Testis (tissue), 3 donors: ENCODE measurements around the gene EIPR1. TPM values are rescaled to one million over a fixed set of nuclear protein-coding genes. Genes with fewer than 3 reads are reported as not detected.

Experiments used
- DNase-seq: peaks from one replicate; pipeline ENCODE4 v3.0.0-alpha.2; 2019
- H3K27ac ChIP-seq, 2 donors: fragments of 200-600 bp; sonication (generic); one replicate each; pipeline ENCODE4 v1.5.1; 2019
- H3K27me3 ChIP-seq: fragments of 200-600 bp; sonication (generic); one replicate; pipeline ENCODE4 v1.5.1; 2019
- H3K36me3 ChIP-seq: fragments of 200-600 bp; sonication (generic); one replicate; pipeline ENCODE4 v1.5.1; 2017; ENCODE audit warnings: low read depth; ENCODE audit errors: missing control alignments
- H3K4me1 ChIP-seq: fragments of 200-600 bp; sonication (generic); one replicate; pipeline ENCODE4 v1.5.1; 2019
- H3K4me3 ChIP-seq, 2 donors: fragments of 200-600 bp; sonication (generic); one replicate each; pipeline ENCODE4 v1.5.1; 2017 to 2019
- H3K9me3 ChIP-seq: fragments of 200-600 bp; sonication (generic); one replicate; pipeline ENCODE4 v1.5.1; 2017
- POLR2A ChIP-seq: fragments of 450-650 bp; IDR thresholded peaks from one replicate; pipeline ENCODE4 v1.6.1; 2017; ENCODE audit warnings: antibody characterized with exemption, mild to moderate bottlenecking, moderate library complexity
- WGBS, 2 donors: methylation state at CpG; one replicate each; pipeline ENCODE4 v1.1.5; 2018; 5-methylcytosine and 5-hydroxymethylcytosine counted together
- intact Hi-C: fragments of 100-400 bp; cut with DNase I; formaldehyde crosslinking; loops from one replicate; pipeline ENCODE4 v1.15.1; 2023; ENCODE audit warnings: low total_unique reads
- polyA plus RNA-seq: library from polyadenylated mRNA; stranded (reverse); fragments of 350-450 nt; fragmentation: Illumina TruSeq; extraction: RNeasy Lipid Tissue Mini Kit (QIAGEN cat#74804); gene quantifications from one replicate; pipeline ENCODE4 v1.2.3, GENCODE V29; 2014; ENCODE audit warnings: low read depth, low replicate concordance; ENCODE audit not compliant: insufficient read depth
- total RNA-seq, 2 donors: library from RNA; depleted of rRNA; stranded (reverse); fragments of >200 nt; gene quantifications; one replicate each; pipeline ENCODE4 v1.2.3, GENCODE V29; 2016
- TF ChIP-seq, protein P1 (sequence below), 3 experiments: fragments of 450-650 bp in 2 of 3; fragments of 200-600 bp in 1 of 3; sonication (generic) in 1 of 3; IDR thresholded peaks; one replicate each; pipeline ENCODE4 v1.5.1; 2016 to 2019; ENCODE audit warnings: antibody characterized with exemption in 3 of 3, mild to moderate bottlenecking in 2 of 3, moderate library complexity in 1 of 3

The EIPR1 gene
- total and polyA plus RNA-seq, 3 donors from 2014 or later, result 31.5 to 40.2 (median 32.1) TPM

DNA sequence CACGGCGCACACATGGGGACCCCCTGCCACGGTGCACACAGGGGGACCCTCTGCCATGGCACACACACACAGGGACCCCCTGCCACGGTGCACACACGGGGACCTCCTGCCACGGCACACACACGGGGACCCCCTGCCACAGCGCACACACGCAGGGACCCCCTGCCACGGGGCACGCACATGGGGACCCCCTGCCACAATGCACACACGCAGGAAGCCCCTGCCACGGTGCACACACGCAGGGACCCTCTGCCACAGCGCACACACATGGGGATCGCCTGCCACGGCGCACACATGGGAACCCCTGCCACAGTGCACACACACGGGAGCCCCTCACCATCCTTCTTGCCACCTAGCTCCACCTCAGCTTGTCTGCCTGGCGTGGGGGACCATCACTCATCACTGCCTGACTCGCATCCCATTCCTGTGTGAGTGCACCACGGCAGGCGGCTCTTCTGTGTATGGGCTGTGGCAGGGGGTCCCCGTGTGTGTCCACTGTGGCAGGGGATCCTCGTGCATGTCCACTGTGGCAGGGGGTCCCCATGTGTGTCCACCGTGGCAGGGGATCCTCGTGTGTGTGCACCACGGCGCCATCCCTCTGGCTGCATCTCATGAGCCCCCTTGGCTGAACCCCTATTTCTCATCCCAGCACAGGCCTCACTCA lies 206.7 kb downstream of the EIPR1 start:
- H3K9me3 ChIP-seq, result no peaks in the 10 kb centered on the region
- no peak overlapping the region for H3K27ac ChIP-seq
- 86 to 95% methylated on average over 12 to 29 of the region's 29 CpGs for WGBS, 2 donors
- no peaks in the 10 kb centered on the region for H3K36me3 ChIP-seq
- H3K4me1 ChIP-seq, result no peaks in the 10 kb centered on the region
- TF ChIP-seq POLR2A, result no peak
- TF ChIP-seq, protein P1, sequence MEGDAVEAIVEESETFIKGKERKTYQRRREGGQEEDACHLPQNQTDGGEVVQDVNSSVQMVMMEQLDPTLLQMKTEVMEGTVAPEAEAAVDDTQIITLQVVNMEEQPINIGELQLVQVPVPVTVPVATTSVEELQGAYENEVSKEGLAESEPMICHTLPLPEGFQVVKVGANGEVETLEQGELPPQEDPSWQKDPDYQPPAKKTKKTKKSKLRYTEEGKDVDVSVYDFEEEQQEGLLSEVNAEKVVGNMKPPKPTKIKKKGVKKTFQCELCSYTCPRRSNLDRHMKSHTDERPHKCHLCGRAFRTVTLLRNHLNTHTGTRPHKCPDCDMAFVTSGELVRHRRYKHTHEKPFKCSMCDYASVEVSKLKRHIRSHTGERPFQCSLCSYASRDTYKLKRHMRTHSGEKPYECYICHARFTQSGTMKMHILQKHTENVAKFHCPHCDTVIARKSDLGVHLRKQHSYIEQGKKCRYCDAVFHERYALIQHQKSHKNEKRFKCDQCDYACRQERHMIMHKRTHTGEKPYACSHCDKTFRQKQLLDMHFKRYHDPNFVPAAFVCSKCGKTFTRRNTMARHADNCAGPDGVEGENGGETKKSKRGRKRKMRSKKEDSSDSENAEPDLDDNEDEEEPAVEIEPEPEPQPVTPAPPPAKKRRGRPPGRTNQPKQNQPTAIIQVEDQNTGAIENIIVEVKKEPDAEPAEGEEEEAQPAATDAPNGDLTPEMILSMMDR (IDR thresholded peaks at IDR 0.05), result no peak
- no peak overlapping the region for H3K4me3 ChIP-seq
- H3K27me3 ChIP-seq, result no peaks in the 10 kb centered on the region
- no peak for DNase-seq
- intact Hi-C loops, result no loop called here

- intact Hi-C loops, result no loop called here
- H3K4me1 ChIP-seq, result no peaks in the 10 kb centered on the region
Measured at GRCh38 chr2:3169106-3169870, 208.3 kb downstream of the EIPR1 start.

DNA sequence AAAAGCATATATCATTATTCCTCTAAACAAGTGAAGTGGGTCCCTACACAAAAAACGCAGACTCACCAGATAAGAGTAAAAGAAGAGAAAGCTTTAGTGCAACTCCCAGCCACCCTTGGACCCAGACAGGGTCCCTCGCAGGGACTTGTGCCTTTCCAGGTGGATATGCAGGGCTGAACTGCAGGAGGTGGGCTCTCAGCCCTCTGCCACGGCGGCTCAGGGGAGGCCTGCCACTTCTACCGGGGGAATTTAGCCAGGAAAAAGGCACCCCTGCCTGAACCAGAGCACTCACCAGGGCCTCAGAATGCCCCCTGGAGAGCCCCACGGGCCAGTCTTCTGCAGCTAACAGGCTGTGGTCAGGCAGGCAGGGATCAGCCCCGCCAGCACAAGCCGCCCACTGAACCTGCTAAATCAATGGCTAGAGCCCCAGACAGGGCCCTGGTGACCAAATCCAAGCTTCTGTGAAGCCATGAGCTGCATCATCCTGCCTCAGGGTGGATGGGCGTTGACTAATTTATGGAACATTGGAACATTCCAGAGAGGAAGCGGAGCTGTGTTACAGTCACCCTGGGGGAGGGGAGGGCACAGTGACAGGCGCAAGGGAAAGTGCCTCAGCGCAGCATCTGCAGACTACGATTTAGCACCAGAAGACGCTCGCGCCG lies 209.3 kb downstream of the EIPR1 start:
- intact Hi-C loops, result no loop called here
- Histone ChIP-seq H3K4me1 (no peaks in the 10 kb centered on the region), H3K27me3 (no peaks in the 10 kb centered on the region), H3K9me3 (no peaks in the 10 kb centered on the region), H3K4me3 (no peak overlapping the region), H3K36me3 (no peaks in the 10 kb centered on the region), H3K27ac (no peak overlapping the region)
- 79 to 82% methylated on average over 12 to 17 of the region's 17 CpGs for WGBS, 2 donors
- TF ChIP-seq, protein P1 (IDR thresholded peaks at IDR 0.05), result no peak
- no peak for TF ChIP-seq POLR2A
- DNase-seq, result no peak

More at GRCh38 chr2:3169106-3169870, 208.3 kb downstream of the EIPR1 start:
- Histone ChIP-seq H3K9me3 (no peaks in the 10 kb centered on the region), H3K27ac (no peak overlapping the region), H3K36me3 (no peaks in the 10 kb centered on the region), H3K27me3 (no peaks in the 10 kb centered on the region), H3K4me3 (no peak overlapping the region)
- TF ChIP-seq POLR2A, result no peak
- TF ChIP-seq, protein P1 (IDR thresholded peaks at IDR 0.05), result no peak
- DNase-seq, result no peak
- 62 to 68% methylated on average over 20 of the region's 20 CpGs for WGBS, 2 donors

DNA sequence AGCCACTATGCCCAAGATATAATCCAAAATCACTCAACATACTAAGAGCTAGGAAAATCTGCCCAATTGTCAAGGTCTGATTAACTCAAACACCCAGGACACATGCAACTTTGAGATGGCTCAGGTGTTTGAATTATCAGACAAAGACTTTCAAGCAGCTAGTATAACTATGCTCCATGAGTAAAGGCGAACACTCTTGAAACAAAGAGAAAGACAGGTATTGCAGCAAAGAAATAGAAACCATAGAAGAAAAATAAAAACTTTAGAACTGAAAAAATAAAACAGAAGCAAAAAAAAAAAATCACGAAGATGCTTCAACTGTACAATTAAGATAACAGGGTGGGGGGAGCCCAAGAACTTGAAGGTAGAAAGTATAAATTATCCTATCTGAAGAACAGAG lies 214.2 kb downstream of the EIPR1 start:
- intact Hi-C loops, result no loop called here
- 80 to 86% methylated on average over 2 of the region's 2 CpGs for WGBS, 2 donors
- H3K27me3 ChIP-seq, result no peaks in the 10 kb centered on the region
- no peaks in the 10 kb centered on the region for H3K36me3 ChIP-seq
- H3K4me3 ChIP-seq, result no peak overlapping the region
- H3K4me1 ChIP-seq, result no peaks in the 10 kb centered on the region
- H3K27ac ChIP-seq, result no peak overlapping the region
- H3K9me3 ChIP-seq, result no peaks in the 10 kb centered on the region
- TF ChIP-seq, protein P1 (IDR thresholded peaks at IDR 0.05), result no peak
- TF ChIP-seq POLR2A, result no peak
- DNase-seq, result no peak
